ENCODE measurements around the gene CCL5.
"Not testable (repeated sequence)": the region's sequence is repeated elsewhere in the genome, so short reads cannot be mapped to it uniquely, and the experiment has no call there.

Gene CCL5

DNA sequence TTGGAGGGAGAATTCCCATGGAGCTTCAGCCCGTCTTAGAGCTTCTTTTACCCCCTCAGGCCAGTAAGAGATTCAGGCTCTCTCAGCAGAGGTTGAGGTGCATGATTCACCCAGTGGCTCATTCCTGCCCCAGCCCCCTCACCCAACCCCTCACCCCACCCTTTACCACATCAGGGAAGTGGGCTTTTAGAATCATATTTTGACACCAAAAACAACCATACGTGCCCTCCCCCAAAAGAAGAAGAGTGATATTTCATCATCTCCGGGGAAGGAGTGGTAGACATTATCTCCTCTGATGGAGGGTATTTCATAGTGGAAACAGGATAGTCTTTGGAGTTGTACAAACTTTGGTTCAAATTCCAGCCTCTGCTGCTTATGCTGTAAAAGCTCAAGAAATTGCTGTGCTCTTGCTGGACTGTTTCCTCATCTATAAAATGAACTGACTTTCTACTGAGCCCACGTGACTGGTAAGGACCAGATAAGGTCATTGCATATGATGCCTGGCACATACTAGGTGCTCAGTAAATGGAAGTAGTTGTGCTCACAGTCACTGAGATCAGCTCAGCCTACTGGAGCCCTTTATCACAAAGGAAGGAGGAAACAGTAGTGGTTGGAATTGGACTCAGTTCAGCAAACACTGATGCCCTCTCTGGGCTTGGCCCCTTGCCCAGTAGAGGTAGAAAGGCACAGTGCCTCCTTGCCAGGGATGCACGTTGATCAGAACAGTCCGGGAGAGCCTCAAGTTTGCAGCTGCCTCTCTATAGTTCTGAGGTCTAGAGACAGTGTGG is 18.3 kb upstream of the CCL5 start:
- no peak for DNase-seq

DNA sequence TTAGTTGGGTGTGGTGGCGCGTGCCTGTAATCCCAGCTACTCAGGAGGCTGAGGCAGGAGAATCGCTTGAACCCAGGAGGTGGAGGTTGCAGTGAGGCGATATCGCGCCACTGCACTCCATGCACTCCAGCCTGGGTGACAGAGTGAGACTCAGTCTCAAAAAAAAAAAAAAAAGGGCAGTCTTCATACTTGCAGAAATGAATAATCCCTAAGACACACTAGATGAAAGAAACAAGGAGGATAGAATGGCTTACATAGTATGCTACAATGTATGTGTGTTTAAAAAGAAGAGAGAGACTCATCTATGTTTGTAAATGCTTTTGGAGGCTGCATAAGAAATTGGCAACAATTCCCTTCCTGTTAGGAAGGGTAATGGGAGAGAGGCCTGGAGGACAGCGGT is 17.6 kb upstream of the CCL5 start:
- DNase-seq, result not testable (repeated sequence)

- DNase-seq, result no peak
These were observed 15.8 kb upstream of the CCL5 start for GRCh38 chr17:35895636-35896587.

DNA sequence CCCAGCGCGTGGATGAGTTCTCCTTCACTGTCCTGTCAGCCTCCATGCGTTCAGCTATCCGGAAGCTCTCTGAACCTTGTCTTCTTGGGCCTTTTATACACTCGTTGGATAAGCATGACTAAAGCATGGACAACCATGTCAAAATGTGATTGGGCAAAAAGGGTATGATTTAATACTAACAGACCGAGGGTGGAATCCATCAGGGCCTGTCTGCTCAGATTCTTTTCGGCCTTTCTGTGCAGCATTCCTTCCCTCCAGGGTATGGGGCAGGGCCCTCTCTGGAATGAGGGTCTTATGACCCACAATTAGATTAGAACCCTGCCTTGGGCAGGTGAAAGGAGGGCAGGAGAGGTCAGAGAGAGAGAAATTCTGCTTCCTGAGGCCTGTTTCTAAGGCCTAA is 14.0 kb upstream of the CCL5 start:
- DNase-seq, result no peak

- DNase-seq, result no peak
These were observed 13.6 kb upstream of the CCL5 start for GRCh38 chr17:35893751-35894150.

DNA sequence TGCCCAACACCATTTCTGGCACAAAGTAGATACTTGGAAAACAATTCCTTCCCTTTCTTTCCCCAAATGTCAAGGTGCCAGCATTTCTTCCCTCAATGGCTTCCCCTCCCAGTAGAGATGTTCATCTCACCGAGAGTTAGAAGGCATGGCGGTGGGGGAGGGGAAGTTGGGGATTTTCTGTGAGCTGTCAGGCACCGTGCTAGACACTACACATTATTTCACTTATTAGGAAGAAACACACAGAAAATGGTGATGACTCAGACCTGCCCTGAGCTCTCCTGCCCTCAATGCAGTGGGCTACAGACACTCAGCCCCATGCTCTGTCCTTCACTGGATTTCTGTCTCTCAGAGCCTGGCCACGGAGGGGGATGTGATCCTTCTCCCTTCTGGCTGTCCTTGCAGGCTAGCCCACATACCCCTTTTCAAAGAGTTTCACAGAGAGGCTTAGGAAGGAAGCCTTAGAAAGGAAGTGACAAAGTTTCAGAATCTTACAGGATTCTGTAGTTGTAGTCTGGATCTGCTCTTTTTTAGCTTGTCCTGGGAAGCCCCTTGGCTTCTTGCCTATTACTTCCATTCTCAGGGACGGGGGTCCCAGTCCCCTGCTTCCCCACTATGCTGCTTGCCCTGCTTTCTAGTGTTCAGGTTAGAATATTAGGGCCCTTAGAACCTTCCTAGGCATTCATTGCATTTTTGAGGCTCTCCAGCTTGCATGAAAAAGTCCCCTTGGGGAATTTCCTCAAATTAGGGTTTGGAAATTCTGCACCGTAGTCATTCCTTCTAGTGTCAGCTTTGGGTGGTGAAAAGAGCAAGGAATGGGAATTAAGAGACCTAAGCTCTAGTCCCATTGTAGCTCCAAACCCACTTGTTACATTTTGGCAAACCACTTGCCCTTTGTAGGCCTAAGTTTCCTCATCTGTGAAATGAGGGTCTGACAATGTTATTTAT is 12.2 kb upstream of the CCL5 start:
- no peak for DNase-seq

DNA sequence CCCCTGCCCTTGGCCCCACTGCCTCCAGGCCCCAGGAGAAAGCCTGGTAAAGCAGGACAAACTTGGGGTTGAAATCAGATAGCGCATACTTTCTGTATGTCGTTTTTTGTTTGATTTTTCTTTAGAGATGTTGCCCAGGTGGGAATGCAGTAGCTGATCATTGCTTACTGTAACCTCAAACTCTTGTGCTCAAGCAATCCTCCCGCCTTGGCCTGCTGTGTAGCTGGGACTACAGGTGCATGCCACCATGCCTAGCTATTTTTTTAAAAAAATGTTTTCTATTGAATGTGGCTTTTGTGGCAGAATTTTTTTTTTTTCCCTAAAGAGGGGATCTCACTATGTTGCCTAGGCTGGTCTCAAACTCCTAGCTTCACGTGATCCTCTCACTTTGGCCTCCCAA is 11.1 kb upstream of the CCL5 start:
- DNase-seq, result no peak

DNA sequence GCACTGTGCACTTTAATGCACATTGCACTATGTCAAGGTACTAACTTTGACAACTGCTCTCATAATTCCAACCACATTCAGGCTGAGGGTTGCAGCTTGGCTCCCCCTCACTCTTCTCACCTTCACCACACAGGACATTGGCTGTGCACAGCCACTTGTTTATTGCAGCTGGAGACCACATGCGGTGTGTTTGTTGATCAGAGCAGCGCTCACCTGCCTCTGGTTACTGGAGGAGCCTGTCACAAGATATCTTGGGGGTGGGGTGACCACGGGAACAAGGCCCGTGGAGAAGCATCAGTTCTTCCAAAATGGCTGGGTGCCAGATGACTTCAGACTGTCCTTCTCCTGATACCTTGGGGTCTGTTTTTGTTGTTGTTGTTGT is 10.6 kb upstream of the CCL5 start:
- DNase-seq, result peak; percentile 64

DNA sequence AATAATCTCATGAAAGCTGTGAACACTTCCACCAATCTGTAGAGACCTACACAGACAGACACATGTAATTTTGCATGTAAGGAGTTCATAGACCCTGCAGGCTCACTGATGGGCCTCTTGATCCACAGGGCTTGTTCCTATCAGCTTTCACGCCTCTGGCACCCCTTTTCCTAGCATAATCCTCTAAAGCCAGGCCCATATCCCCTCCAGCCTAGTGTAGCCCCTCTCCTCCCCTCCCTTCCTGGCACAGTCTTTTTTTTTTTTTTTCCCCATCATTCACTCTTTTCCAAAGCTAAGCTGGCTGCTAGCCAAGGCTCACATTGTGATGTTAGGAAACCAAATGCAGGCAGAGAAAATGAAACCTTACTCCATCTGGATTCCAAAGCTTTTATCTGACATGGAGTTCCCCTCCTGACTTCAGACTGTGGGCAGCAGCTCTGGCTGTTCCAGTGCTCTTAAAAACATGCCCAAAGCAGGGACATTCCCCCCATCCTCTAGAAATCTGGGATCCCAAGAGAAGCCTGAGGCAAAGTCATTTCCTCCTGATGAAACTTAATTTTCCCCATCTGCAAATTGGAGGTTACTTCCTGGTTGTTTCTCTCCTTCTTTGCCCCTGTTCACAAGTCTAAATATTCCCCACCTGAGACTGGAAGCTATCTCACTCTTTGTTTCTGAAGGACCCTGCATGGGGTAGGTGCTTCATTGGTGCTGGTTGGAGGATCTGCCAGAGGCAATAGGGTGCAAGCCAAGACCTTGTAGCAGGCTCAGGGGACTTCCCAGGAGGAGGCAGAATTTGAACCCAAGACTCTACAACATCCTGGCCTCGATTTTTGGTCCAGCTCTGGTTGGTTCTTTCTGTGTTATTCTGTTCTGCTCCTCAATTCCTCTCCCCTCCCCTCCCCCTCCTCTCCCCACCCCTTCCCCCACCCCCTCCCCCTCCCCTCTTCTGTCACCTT is 9.9 kb upstream of the CCL5 start:
- DNase-seq, result no peak

DNA sequence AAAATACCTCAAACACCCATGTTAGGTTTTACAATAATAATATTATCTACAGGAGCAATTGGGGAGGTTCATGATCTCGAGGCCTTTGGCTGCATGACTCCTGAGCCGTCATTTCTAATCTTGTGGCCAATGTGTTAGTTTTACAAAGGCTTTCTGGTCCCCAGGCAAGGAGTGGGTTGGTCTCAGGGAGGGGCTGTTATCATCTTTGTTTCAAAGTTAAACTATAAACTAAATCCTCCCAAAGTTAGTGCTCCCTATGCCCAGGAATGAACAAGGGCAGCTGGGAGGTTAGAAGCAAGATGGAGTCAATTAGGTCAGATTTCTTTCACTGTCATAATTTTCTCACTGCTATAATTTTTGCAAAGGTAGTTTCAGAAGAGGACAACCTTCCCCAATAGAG is 9.1 kb upstream of the CCL5 start:
- DNase-seq, result no peak

- no peak for DNase-seq
These were observed 1.8 kb downstream of the CCL5 start for GRCh38 chr17:35878361-35878760.

DNA sequence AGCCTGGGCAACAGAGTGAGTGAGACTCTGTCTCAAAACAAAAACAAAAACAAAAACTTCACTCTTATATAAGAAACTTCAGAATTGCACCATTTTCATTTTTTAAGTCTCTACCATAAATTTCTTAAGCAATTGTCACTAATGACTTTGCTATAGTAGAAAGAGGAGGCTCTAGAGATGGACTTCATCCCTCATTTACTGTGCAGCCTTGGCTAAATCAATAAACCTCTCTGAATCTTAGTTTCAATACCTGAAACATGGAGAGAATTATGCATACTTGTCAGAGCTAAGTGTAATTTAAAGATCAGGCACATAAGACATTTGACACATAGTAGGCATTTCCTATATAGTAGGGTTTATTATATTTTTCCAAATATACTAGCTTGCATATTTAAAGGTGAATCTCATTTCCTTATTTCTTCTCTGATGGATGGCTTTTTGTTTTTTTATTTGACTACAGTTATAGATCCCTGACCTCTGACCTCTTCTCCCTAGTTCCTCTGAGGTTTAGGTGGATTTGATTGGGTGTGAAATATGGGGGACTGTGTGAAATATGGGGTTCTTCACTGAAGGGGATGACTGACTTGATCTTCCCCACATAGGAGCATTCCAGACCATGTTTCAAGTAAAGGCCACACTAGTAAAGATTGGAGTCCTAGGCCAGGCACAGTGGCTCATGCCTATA is 2.7 kb downstream of the CCL5 start:
- DNase-seq, result no peak

DNA sequence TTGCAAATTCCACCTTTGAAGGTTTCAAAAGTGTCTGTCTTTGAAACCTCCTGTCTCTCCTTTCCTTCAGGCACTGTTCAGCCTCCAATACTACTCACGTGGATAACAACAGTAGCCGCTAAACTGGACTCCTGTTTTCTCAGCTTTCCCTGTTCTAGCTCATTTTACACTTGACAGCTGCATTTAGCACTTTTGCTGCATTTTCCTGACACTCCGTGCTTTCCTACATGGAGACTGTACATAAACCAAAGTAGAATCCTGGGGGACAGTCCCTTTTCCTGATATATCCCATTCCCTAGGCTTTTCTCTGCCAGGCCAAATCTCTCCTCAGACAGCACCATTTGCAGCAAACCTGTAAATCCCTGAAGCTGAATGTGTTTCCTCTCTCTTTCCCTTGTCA is 3.6 kb downstream of the CCL5 start:
- no peak for DNase-seq

GRCh38 chr17:35875800-35876139 is 4.4 kb downstream of the CCL5 start:
- DNase-seq, result no peak

DNA sequence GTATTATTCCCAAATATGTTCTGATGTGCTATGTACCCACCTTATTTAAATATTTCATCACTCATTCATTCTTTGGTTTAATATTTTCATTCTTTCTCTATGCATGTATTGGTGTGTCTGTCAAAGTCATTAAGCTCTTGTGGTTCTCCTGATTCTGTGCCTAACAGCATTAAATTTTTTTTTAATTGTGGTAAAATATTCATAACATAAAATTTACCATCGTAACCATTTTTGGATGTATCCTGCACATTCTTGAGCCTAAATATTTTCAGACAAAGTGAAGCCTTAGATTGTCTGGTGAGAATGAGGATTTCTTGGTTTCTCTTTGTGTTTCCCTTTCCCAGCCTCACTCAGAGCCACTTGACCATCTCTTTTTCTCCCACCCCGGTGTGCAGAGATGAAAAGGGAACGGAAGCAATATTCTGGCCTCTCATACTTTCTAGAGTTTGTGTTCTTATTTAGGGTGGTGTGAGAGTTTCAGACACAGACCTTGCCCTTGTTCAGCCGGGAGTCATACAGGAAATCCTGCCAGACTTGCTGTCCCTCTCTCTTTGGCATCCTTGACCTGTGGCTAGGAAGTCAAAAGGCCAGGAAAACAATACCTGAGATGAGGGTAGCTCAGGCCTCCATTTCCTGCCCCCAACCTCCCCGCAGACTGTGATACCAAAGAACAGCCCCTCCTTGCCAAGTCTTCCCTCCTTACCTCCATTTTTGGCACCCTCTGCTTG is 4.9 kb downstream of the CCL5 start:
- DNase-seq, result no peak

GRCh38 chr17:35872196-35872980 is 7.8 kb downstream of the CCL5 start:
- DNase-seq, result no peak

DNA sequence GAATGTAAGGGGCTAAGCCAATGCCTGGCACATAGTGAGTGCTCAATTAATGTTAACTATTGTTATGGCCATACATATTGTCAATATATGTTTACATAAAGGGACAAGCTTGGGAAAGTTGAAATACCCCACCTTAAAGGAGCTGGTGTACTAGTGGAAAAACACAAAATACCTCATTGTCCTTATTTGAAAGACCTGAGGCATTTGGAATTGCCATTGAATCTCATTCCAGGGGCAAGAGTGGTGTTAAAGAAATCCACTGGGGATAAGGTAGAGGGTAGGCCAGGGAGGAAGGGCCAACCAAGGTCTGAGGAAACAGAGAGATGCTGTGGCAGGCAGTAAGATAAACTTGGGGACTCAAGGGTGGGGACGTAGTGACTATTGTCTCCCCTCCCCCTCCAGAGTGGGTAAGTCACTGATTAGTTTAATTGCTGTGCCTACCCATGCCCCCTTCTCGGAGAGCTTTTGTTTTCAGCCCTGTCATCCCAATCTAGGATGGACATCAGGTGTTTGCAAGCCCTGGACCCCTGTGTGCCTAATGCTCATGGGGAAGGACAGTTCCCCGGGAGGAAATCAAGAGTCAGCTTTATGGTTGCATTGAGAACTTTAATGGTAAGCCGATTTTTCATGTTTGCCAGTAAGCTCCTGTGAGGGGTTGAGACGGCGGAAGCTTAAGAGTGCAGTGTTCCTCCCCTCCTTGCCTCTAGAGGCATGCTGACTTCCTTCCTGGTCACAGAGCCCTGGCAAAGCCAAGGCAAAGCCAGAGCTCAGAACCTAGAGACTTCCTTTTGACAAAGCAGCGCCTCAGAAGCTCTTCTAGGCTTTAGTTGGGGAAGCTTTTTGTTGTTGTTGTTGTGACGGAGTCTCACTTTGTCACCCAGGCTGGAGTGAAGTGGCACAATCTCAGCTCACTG is 9.0 kb downstream of the CCL5 start:
- DNase-seq, result no peak

- no peak for DNase-seq
These were observed 11.4 kb downstream of the CCL5 start, which contains the start of gene HEATR9 for GRCh38 chr17:35868737-35869136. Gene HEATR9 (minus strand): TSS chr17:35868891. CDS start chr17:35868742, 149 bp downstream.
